ENCODE data around the gene PHACTR4. TPM values are rescaled to one million over a fixed set of nuclear protein-coding genes. Genes with fewer than 3 reads are reported as not detected.
"Not testable (repeated sequence)": the region's sequence is repeated elsewhere in the genome, so short reads cannot be mapped to it uniquely, and the experiment has no call there.

The PHACTR4 gene
- total RNA-seq, 2 experiments from 2014 or later: 24.8 to 25.7 TPM

GRCh38 chr1:28341591-28341990 lies 27.9 kb upstream of the PHACTR4 start:
- H3K36me3 Mint-ChIP-seq (ENCODE audit: low read depth): no peaks in the 10 kb centered on the region
- ChIA-PET CTCF (interaction anchor here (0.7 to 3.2 kb wide), 2 partner anchors 18 to 424 kb away, joined by 4 to 10 read pairs; no protein-coding TSS in a partner anchor), POLR2A (interaction anchor here (3.1 kb wide), 1 partner anchor 13 kb away, joined by 16 read pairs; the partner anchor contains the start of gene MED18)
- no peaks in the 10 kb centered on the region for H3K27me3 Mint-ChIP-seq
- no peak for DNase-seq
- no peak overlapping the region for H3K27ac Mint-ChIP-seq
- no peak overlapping the region for H3K4me3 Mint-ChIP-seq
- no peaks in the 10 kb centered on the region for H3K9me3 Mint-ChIP-seq
- peaks cover 8% of the 10 kb centered on the region for H3K4me1 Mint-ChIP-seq

GRCh38 chr1:28343405-28343804 lies 26.1 kb upstream of the PHACTR4 start:
- Mint-ChIP-seq H3K4me3 (no peak overlapping the region), H3K36me3 (ENCODE audit: low read depth) (no peaks in the 10 kb centered on the region), H3K27ac (no peak overlapping the region), H3K9me3 (no peaks in the 10 kb centered on the region), H3K27me3 (no peaks in the 10 kb centered on the region), H3K4me1 (peaks cover 8% of the 10 kb centered on the region)
- CTCF ChIA-PET: interaction anchor here (0.5 to 0.7 kb wide), 3 partner anchors 14 to 247 kb away, joined by 3 to 8 read pairs (median 4); partner anchors contain the start of gene MED18
- POLR2A ChIA-PET: no interaction called here
- DNase-seq: no peak

DNA sequence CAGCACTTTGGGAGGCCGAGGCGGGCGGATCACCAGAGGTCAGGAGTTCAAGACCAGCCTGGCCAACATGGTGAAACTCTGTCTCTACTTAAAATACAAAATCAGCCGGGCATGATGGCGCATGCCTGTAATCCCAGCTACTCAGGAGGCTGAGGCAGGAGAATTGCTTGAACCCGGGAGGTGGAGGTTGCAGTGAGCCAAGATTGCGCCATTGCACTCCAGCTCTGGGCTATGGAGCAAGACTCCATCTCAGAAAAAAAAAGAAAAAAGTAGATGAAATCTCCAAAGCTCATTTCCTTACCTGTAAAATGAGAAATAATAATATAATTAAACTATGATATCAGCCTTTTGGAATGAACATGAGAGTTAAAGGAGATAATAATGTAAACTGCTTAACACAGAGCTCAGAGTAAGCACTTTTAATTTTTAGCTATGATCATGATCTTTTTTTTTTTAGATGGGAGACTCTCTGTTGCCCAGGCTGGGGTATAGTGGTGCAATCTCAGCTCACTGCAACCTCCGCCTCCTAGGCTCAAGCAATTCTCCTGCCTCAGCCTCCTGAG lies 16.2 kb upstream of the PHACTR4 start:
- not testable (repeated sequence) for DNase-seq; H3K36me3 Mint-ChIP-seq (ENCODE audit: low read depth); H3K4me1 Mint-ChIP-seq; H3K27me3 Mint-ChIP-seq; H3K9me3 Mint-ChIP-seq; H3K27ac Mint-ChIP-seq; H3K4me3 Mint-ChIP-seq
- POLR2A ChIA-PET: interaction anchor here (1.6 kb wide), 1 partner anchor 104 kb away, joined by 4 read pairs; no protein-coding TSS in a partner anchor
- CTCF ChIA-PET: interaction anchor here (1.4 to 2.2 kb wide), 3 partner anchors 24 to 523 kb away, joined by 3 to 19 read pairs (median 7); partner anchors contain the start of gene MED18

- POLR2A ChIA-PET: interaction anchor here (1.6 kb wide), 2 partner anchors 92 to 105 kb away, joined by 3 to 4 read pairs; no protein-coding TSS in a partner anchor
- Mint-ChIP-seq H3K27me3 (no peaks in the 10 kb centered on the region), H3K4me3 (no peak overlapping the region), H3K36me3 (ENCODE audit: low read depth) (no peaks in the 10 kb centered on the region), H3K4me1 (peaks cover 8% of the 10 kb centered on the region), H3K9me3 (no peaks in the 10 kb centered on the region), H3K27ac (no peak overlapping the region)
- CTCF ChIA-PET: interaction anchor here (1.1 to 2.2 kb wide), 4 partner anchors 12 to 523 kb away, joined by 3 to 19 read pairs (median 6); partner anchors contain the start of gene MED18
- DNase-seq: no peak
Measured at GRCh38 chr1:28354121-28354520, 15.4 kb upstream of the PHACTR4 start.

GRCh38 chr1:28358716-28359115 lies 10.8 kb upstream of the PHACTR4 start:
- POLR2A ChIA-PET: interaction anchor here (1.4 to 3.7 kb wide), 2 partner anchors 10 to 30 kb away, joined by 5 to 16 read pairs; partner anchors contain the start of genes MED18 and PHACTR4
- H3K27ac Mint-ChIP-seq: no peak overlapping the region
- H3K27me3 Mint-ChIP-seq: peaks cover 6% of the 10 kb centered on the region
- H3K4me1 Mint-ChIP-seq: peaks cover 7% of the 10 kb centered on the region
- H3K4me3 Mint-ChIP-seq: no peak overlapping the region
- no peaks in the 10 kb centered on the region for H3K9me3 Mint-ChIP-seq
- H3K36me3 Mint-ChIP-seq (ENCODE audit: low read depth): no peaks in the 10 kb centered on the region
- no peak for DNase-seq
- CTCF ChIA-PET: interaction anchor here (1.7 to 4.3 kb wide), 6 partner anchors 11 to 518 kb away, joined by 3 to 34 read pairs (median 14); partner anchors contain the start of genes PHACTR4 and TRNAU1AP

DNA sequence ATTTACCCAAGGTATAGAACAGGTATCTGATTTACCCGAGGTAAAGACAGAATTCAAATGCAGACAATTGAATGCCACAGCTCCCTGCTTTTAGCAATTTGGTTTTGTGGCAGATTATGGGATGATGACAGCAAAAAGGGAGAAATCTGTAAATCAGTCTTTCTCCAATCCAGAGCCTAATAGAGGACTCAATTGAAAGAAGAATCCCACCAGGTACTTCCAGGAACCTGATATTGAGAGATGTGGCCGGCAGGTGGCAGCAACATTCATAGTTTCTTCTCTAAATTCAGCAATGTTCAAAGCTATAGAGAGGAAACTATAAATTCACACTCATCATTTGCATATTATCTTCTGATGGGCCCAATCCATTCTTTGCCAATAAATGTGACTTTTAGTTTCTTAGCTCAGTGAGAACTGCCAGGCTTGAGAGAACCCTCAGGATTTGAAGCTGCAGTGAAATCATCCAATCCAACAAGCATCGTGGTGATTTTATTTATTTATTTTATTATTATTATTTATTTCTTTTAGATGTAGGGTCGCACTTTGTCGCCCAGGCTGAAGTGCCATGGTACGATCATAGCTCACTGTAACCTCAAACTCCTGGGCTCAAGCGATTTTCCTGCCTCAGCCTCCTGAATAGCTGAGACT lies 9.8 kb upstream of the PHACTR4 start:
- H3K4me1 Mint-ChIP-seq: peaks cover 7% of the 10 kb centered on the region
- CTCF ChIA-PET: interaction anchor here (0.6 to 4.3 kb wide), 35 partner anchors 10 to 603 kb away, joined by 3 to 34 read pairs (median 4); partner anchors contain the start of genes PHACTR4, RCC1 and TRNAU1AP
- H3K4me3 Mint-ChIP-seq: no peak overlapping the region
- no peaks in the 10 kb centered on the region for H3K36me3 Mint-ChIP-seq (ENCODE audit: low read depth)
- peaks cover 6% of the 10 kb centered on the region for H3K27me3 Mint-ChIP-seq
- POLR2A ChIA-PET: interaction anchor here (0.8 to 3.7 kb wide), 7 partner anchors 9 to 221 kb away, joined by 3 to 16 read pairs (median 4); partner anchors contain the start of genes MED18, PHACTR4 and RCC1
- peak; percentile 79 for DNase-seq
- H3K27ac Mint-ChIP-seq: no peak overlapping the region
- H3K9me3 Mint-ChIP-seq: no peaks in the 10 kb centered on the region

DNA sequence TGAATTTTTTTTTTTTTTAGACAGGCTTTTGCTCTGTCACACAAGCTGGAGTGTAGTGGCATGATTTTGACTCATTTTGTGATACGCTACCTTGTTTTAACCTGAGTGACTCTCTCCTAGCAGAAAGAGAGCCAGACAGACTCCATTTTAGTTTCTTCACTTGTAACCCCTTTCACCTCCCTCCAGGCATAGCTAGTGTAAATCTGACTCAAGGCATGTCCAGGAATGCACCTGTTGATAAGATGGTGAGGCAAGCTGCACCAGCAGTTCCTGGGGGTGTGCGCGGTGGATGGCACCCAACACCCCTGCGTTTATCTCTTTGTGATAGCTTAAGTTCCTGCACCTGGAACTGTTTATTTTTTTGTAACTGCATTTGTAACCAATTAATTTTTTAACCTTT lies 4.7 kb upstream of the PHACTR4 start:
- Mint-ChIP-seq H3K9me3 (no peaks in the 10 kb centered on the region), H3K27me3 (peaks cover 4% of the 10 kb centered on the region), H3K36me3 (ENCODE audit: low read depth) (peaks cover under 1% of the 10 kb centered on the region), H3K4me1 (peaks cover 12% of the 10 kb centered on the region), H3K4me3 (no peak overlapping the region), H3K27ac (no peak overlapping the region)
- POLR2A ChIA-PET: interaction anchor here (1.7 to 1.8 kb wide), 2 partner anchors 36 to 217 kb away, joined by 5 to 7 read pairs; partner anchors contain the start of gene MED18
- CTCF ChIA-PET: interaction anchor here (0.6 to 1.4 kb wide), 6 partner anchors 18 to 511 kb away, joined by 3 to 4 read pairs (median 3); no protein-coding TSS in a partner anchor
- DNase-seq: no peak

- Mint-ChIP-seq H3K27ac (no peak overlapping the region), H3K36me3 (ENCODE audit: low read depth) (peaks cover 7% of the 10 kb centered on the region), H3K9me3 (no peaks in the 10 kb centered on the region), H3K4me1 (peaks cover 22% of the 10 kb centered on the region), H3K27me3 (peaks cover 4% of the 10 kb centered on the region), H3K4me3 (no peak overlapping the region)
- DNase-seq: no peak
- ChIA-PET POLR2A (interaction anchor here (1.7 to 1.8 kb wide), 2 partner anchors 37 to 216 kb away, joined by 5 to 7 read pairs; partner anchors contain the start of gene MED18), CTCF (interaction anchor here (0.9 to 1.4 kb wide), 3 partner anchors 11 to 510 kb away, joined by 4 read pairs; no protein-coding TSS in a partner anchor)
Measured at GRCh38 chr1:28365864-28366263, 3.7 kb upstream of the PHACTR4 start.

DNA sequence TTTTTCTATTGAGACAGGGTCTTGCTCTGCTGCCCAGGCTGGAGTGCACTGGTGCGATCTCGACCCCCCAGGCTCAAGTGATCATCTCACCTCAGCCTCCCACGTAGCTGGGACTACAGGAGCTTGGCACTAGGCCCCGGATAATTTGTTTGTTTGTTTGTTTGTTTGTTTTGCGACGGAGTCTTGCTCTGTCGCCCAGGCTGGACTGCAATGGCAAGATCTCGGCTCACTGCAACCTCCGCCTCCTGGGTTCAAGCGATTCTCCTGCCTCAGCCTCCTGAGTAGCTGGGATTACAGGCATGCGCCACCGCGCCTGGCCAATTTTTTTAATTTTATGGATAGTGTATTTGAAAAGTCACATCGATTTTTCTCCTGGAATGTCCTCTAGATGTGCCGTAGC lies 932 bp upstream of the PHACTR4 start:
- not testable (repeated sequence) for H3K27me3 Mint-ChIP-seq; DNase-seq; H3K9me3 Mint-ChIP-seq; H3K36me3 Mint-ChIP-seq (ENCODE audit: low read depth)
- Mint-ChIP-seq H3K4me3 (peak overlapping the region; percentile 96), H3K4me1 (peaks cover 28% of the 10 kb centered on the region), H3K27ac (peak overlapping the region; percentile 83)
- ChIA-PET CTCF (interaction anchor here (0.6 to 4.8 kb wide), 7 partner anchors 9 to 368 kb away, joined by 3 to 31 read pairs (median 5); partner anchors contain the start of genes EYA3 and YTHDF2), POLR2A (interaction anchor here (0.7 to 3.8 kb wide), 9 partner anchors 9 to 213 kb away, joined by 3 to 23 read pairs (median 7); partner anchors contain the start of gene RCC1)

- no peaks in the 10 kb centered on the region for H3K27me3 Mint-ChIP-seq
- ChIA-PET POLR2A (interaction anchor here (0.6 to 3.8 kb wide), 6 partner anchors 41 to 516 kb away, joined by 3 to 23 read pairs (median 7); partner anchors contain the start of genes MED18 and RCC1), CTCF (interaction anchor here (0.6 to 4.8 kb wide), 6 partner anchors 11 to 642 kb away, joined by 3 to 31 read pairs (median 4); partner anchors contain the start of gene MED18)
- H3K36me3 Mint-ChIP-seq (ENCODE audit: low read depth): peaks cover 11% of the 10 kb centered on the region
- peaks cover 32% of the 10 kb centered on the region for H3K4me1 Mint-ChIP-seq
- no peaks in the 10 kb centered on the region for H3K9me3 Mint-ChIP-seq
- H3K27ac Mint-ChIP-seq: peak overlapping the region; percentile 80
- H3K4me3 Mint-ChIP-seq: peak overlapping the region; percentile 96
- peak; percentile 27 for DNase-seq
Measured at GRCh38 chr1:28370239-28371009, 884 bp downstream of the PHACTR4 start.

- Mint-ChIP-seq H3K9me3 (no peaks in the 10 kb centered on the region), H3K27me3 (no peaks in the 10 kb centered on the region), H3K27ac (peak overlapping the region; percentile 80), H3K4me3 (peak overlapping the region; percentile 96), H3K4me1 (peaks cover 31% of the 10 kb centered on the region), H3K36me3 (ENCODE audit: low read depth) (peaks cover 11% of the 10 kb centered on the region)
- CTCF ChIA-PET: interaction anchor here (1.1 to 4.8 kb wide), 5 partner anchors 12 to 123 kb away, joined by 3 to 31 read pairs (median 4); partner anchors contain the start of gene MED18
- DNase-seq: no peak
- POLR2A ChIA-PET: interaction anchor here (1.2 to 3.8 kb wide), 5 partner anchors 42 to 210 kb away, joined by 3 to 23 read pairs (median 9); partner anchors contain the start of genes MED18 and RCC1
Measured at GRCh38 chr1:28371010-28371377, 1.5 kb downstream of the PHACTR4 start.

DNA sequence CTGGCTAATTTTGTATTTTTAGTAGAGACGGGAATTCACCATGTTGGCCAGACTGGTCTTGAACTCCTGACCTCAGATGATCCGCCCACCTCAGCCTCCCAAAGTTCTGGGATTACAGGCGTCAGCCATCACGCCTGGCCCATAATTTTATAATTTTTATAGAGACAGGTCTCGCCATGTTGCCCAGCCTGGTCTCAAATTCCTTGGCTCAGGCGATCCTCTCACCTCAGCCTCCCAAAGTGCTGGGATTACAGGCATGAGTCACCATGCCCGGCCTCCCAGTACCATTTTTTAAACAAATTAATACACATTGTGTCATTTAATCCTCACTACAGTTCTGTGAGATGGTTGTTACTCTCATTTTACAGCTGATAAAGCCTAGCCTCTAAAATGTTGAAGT lies 3.9 kb downstream of the PHACTR4 start:
- H3K27ac Mint-ChIP-seq, DNase-seq, H3K4me3 Mint-ChIP-seq, CTCF ChIA-PET, POLR2A ChIA-PET, H3K27me3 Mint-ChIP-seq, H3K9me3 Mint-ChIP-seq: not testable (repeated sequence)
- Mint-ChIP-seq H3K36me3 (ENCODE audit: low read depth) (peaks cover 12% of the 10 kb centered on the region), H3K4me1 (peaks cover 27% of the 10 kb centered on the region)

Measured in activated CD4-positive, alpha-beta memory T cell treated with anti-CD3 and anti-CD28 coated beads, Interleukin-2, amount 10 ng/mL, durations not matched to agents 7 days and 5 days (primary cell).